GM18909 (cell line): ENCODE data around the gene RNF212.
"Not testable (repeated sequence)": the region's sequence is repeated elsewhere in the genome, so short reads cannot be mapped to it uniquely, and the experiment has no call there.

Source experiments
- ATAC-seq: cut with Tn5 transposase; IDR thresholded peaks from one replicate; pipeline ENCODE4 v1.9.1; 2021; ENCODE audit warnings: mild to moderate bottlenecking; ENCODE audit not compliant: unreplicated experiment, poor library complexity

RNF212 gene, protein sequence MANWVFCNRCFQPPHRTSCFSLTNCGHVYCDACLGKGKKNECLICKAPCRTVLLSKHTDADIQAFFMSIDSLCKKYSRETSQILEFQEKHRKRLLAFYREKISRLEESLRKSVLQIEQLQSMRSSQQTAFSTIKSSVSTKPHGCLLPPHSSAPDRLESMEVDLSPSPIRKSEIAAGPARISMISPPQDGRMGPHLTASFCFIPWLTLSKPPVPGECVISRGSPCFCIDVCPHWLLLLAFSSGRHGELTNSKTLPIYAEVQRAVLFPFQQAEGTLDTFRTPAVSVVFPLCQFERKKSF

DNA sequence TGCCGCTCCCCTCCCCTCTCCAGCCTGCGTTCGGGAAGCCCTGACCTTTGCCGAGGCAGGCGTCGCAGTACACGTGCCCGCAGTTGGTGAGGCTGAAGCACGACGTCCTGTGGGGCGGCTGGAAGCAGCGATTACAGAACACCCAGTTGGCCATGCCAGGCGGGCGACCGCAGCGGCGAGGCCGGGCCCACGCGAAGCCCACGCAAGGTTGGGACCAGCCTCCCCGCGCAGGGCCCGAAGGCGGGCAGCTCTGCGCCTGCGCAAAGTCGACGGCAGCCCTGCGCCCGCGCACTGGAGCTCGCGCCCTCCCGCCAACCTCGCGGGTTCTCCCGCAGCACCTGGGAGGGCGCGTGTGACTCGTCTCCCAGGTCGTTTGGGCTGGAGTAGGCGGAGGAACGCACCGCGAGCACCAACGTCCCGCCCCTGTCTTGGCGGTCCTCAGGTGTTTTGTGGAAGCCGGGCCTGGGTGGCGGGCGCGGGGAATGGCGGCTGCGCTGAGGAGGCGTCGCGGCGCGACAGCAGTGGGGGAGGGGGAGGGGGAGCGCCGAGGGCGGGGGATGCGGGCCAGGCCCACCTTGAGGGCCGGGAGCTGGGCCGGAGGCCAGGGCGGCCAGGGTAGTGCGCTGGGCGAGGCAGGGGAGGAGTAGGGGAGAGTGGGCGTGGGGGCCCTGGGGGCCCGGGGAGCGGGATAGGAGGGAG, at the start of gene RNF212:
Gene RNF212, minus strand, starts transcription at position 254 of the 699 bp plus-strand sequence. Its CDS starts 100 bp downstream, at position 154.
- ATAC-seq: no peak

DNA sequence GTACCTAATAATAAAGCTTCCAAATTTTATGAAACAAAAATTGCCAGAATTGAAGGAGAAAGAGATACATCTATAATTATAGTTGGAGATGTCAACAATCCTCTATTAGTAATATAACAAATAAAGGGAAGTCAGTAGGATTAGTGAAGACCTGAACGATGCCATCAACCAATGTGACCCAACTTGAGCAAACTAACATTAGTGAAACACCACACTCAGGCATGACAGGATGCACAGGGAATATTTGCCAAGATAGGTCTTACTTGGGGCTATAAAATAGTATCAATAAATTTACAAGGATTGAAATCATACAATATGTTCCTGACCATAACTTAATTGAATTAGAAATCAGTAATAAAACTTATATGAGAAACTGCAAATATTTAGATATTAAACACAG, 47.0 kb upstream of the RNF212 start:
- no peak for ATAC-seq

DNA sequence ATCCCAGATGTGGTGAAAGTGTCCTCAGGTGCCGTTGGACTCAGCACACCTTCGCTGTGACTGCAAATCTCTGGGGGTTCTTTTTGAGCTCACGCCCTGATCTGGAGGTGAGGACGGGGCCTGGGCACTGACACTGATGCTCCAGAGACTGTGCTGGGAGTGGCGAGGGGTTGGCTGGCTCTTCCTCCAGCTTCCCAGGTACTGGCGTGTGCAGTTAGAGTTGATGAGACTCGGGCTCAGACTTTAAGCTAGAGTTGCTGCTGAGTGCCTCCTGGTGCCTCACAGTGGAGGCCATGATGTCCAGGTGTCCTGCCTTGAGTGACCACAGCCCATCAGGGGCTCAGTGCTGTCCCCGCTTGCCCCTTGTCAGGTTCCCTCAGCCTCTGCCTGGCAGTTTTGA, 42.7 kb upstream of the RNF212 start:
- ATAC-seq: no peak

DNA sequence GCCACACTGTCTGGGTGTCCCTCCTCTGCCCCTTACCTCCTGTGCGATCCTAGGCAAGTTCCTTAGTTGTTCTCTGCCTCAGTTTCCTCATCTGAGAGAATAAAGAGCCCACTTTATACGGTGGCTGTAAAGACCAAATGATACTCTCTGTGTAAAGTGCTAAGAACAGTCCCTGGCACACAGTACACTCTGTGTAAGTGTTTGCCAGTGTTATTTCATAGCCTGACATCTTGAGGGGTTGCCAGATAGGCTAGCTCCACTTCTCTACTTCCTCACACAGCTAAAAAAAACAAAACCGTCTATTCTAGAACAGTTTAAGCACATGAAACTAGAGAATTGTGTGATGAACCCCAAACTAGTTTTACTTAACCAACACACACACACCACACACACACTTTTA, 42.0 kb upstream of the RNF212 start:
- no peak for ATAC-seq

DNA sequence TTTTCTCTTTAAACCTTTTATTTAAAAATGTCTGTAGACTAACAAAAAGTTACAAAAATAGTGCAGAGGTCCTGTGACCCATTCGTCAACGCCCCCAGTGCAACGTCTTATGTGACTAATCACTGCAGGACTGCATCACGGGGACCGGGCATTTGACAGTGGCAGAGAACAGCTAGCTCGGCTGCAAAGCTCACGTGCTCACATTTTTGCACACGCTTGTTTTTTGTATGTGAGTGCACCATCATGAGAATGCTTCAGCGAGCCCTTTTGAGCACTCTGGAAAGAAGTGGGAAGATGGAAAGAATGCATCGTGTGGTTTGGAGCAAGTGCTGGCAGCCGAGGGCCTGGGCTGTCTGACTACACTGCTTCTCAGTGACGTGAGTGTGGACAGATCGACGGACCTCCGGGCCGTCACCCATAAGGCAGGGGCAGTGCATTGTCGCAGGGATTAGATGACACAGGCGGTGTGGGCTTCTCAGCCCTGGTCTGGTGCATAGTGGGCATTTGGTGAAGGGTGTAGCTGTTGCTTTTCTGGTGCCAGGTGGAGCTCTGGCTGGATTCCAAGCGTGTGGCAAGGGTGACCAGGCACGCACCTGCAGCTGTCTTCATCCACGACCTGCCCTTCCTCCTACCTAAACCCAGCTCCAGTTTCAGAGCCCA, 41.3 kb upstream of the RNF212 start:
- ATAC-seq: no peak

DNA sequence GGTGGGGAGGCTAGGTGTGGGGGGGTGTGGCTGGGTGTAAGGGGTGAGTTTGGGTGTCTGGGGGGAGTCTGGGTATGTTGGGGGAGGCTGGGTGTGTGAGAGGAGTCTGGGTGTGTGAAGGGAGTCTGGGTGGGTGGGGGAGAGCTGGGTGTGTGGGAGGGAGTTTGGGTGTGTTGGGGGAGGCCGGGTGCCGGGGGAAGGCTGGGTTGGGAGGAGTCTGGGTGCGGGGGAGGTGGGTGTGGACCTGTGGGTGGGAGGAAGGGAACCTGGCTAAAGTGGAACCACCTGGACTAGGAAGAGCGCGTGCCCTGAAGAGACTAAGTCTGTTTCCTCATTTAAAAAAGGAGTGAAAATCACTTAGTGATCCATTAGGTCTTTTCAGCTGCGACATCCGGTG, 40.8 kb upstream of the RNF212 start:
- ATAC-seq: no peak

DNA sequence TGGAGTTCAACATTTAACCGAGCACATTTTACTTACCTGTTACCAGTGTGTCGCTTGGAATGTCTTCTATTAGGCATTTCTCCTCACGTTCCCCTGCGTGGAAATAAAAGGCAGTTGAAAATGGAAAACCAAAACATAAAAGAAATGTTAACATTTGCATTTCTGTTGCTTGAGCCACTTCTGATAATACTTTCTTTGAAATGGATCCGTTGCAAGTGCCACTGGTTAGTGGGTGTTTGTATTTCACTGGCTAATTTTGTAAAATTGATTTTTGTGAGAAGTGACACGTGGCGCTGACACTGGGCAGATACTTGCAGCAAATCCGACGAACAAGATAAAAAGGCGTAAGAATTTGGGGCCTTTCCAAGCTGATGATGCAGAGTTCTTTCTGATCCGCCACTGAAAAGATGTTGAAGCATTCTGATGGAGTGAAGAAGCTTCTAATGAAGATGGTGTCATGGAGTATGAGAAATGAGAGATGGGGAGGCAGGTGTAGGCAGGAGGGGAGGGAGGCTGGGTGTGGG, 40.3 kb upstream of the RNF212 start:
- ATAC-seq: no peak

DNA sequence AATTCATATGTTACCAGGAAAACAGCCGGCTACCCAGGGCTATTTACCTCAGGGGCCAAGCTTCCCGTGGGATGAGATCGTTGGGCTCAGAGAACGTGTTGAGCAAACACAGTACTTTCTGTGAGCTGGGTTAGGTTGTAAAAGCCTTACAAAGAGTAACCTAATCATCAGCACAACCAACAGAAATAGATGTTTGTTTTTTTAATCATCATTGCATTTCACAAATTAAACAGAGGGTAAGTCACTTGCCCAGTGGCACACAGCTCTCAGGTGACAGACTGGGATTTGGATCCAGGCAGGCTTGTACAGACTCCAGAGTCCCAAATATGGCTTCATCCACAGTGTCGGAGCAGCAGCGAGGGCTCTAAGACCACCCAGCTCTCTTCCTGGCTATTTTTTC, 38.9 kb upstream of the RNF212 start:
- ATAC-seq: no peak

DNA sequence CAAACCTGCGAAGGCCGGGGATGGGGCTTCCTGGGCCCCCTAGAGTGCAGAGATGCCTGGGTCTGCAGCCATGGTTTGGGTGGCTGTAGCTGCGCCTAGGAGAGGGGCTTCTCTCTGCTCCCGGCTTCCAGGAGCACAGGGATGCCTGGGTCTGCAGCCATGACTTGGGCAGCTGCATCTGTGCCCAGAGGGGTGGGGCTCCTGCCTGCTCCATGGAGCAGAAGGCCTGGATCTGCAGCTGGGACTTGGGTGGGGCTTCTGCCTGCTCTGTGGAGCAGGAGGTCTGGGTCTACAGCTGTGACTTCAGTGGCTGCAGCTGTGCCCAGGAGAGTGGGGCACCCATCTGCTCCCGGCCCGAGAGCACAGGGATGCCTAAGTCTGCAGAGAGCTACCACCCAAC, 38.2 kb upstream of the RNF212 start:
- no peak for ATAC-seq

DNA sequence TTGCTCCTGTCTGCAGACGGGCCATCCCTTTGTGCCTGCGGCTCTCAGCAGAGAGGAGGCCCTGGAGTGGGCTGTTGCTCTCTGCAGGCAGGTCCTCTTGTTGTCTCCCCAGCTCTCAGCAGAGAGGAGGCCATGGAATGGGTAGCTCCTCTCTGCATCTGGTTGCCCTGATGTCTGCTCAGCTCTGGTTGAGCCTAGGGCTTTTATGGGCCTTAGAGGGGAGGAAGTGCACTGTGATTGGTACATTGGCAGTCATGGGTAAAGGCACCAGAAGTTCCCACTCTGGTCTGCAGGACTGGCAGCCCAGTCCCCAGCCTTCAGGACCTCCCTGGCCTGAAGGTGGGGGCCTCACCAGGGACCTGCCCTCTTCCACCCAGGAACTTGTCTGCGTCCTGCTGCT, 37.5 kb upstream of the RNF212 start:
- no peak for ATAC-seq

DNA sequence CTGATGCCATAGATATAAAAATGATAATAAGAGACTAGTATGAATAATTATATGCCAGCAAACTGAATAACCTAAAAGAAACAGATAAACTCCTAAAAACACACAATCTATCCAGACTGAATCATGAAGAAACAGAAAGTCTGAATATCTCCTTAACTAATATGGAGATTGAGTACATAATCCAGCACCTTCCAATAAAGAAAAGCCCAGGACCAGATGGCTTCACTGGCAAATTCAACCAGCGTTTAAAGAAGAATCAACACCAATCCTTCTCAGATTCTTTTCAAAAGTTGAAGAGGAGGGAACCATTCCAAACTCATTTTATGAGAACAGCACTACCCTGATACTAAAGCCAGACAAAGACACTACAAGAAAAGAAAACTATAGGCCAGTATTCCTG, 26.5 kb upstream of the RNF212 start:
- ATAC-seq: no peak

DNA sequence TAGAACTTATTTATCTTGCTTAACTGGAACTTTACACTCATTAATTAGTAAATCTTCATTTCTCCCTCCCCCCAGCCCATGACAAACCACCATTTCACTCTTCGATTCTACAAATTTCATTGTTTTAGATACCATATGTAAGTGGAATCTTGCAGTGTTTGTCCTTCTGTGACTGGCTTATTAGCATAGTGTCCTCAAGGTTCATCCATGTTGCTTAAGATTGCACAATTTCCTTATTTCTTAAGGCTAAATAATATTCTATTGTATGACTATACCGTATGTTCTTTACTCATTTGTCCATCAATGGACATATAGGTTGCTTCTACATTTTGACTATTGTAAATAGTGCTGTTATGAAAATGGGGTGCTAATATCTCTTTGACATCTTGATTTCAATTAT, 24.5 kb upstream of the RNF212 start:
- ATAC-seq: no peak

DNA sequence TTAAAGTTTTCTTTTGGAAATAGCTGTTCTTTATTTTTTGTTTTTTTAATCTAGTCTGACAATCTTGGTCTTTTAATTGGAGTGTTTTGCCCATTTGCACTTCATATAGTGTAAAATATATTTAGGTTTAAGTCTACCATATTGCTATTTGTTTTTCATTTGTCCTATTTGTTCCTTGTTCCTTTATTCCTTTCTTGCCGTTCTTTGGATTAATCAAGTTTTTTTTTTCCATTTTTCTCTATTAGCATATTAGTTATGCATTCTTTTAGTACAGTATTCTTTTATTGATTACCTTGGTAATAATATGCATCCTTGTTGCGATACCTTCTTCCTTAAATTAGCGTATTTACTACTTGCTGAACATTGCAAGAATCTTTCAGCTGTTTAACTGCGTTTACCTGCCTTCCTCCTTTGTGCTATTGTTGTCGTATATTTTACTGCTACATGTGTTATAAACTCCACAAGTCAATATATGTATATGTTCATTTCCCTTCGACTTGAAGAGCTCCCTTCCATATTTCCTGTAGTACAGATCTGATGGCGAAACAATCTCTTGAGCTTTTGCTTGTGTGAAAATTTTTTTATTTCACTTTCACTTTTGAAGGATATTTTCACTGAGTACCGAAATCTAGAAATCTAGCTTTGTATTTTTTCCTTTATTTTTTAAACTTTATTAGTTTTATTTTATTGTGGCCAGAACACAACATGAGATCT, 23.9 kb upstream of the RNF212 start:
- no peak for ATAC-seq

DNA sequence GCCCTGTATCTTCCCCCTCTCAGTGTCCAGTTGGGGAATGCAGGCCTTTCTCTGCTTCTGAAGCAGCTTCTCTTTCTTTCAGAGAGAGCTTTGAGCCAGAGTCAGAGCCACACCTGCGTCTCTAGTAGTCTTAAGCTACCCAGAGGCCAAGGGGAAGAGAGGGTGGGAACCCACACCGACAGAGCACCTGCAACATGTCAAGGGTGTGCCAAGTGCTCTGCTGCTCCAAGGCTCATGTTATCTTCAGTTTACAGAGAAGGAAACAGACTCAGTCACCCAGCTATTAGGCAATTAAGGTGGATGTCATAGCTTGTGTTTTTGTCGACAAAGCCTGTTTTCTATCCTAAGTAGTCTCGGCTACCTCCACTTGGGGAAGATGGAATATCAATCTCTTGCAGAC, 22.7 kb upstream of the RNF212 start:
- ATAC-seq: no peak

DNA sequence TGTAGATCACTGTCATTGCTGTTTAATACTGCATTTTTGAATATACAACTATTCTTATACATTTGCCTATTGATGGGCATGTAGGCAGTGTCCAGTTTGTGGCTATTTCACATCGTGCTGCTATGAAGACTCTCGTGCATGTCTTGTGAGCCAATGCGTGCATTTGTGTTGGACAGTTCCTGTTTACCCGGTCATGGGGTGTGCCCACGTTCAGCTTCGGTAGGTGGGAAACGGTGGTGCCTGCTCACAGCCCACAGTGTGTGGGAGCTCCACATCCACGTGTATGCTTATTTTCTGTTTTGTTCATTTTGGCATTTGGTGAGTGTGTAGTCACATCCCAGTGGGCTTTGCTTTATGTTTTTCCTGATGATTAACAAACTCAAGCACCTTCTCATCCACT, 19.7 kb upstream of the RNF212 start:
- no peak for ATAC-seq

DNA sequence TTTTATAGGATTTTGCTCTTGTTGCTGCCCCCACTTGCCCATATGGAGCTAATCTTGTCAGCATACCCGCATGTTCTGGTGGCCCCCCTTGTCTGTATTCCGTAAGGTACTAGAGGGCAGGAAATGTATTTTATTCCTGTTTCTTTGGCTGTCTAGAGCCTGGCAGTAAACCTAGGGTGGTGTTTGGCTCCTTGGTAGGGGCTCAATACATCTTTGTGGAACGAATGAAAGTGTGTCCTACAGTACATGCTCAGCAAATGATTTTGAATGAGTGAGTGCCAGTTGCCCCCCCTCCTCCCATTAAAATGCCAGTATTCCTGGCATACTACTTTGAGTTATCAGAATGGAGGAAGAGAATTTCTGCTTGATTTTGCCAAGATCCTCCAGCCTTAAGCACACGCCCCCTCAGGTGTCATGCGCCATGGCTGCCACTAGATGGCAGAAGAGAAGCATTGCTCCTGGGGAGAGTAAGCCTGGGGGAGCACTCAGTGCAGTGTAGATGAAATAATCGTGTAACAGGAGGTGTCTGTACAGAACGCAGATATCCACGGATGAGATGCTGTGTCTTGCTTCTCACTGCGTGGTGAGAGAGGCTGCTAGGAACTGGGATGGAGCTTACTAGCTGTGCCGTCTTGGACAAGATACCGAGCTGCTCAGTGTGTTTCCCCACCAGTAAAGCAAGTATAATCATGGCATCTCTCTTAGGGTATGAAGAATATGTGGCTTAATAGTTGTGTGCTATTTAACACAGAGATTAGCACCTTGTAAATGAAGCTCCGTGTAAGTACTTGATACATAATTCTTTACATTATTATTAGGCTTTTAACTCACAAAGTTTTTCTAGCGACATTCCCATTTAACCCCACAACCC, 17.2 kb upstream of the RNF212 start:
- ATAC-seq: peak; percentile 81

DNA sequence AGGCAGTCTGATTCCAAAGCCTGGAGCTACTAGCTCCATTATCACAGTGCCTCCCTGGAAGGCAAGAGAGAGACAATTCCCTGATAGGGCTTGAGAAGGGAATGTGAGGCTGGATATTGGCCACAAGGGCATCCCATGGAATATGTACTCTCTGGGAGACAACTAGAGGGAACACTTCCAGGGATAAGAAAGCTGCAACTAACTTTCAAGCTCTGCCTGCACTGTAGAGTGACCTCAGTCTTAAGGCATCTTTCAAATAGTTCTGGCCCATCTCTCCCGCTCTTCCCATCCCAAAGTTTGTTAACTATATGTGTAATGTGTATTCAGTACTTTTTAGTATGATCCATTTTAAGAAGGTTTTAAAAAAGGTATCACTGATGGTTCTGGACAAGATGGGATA, 13.1 kb upstream of the RNF212 start:
- ATAC-seq: no peak

DNA sequence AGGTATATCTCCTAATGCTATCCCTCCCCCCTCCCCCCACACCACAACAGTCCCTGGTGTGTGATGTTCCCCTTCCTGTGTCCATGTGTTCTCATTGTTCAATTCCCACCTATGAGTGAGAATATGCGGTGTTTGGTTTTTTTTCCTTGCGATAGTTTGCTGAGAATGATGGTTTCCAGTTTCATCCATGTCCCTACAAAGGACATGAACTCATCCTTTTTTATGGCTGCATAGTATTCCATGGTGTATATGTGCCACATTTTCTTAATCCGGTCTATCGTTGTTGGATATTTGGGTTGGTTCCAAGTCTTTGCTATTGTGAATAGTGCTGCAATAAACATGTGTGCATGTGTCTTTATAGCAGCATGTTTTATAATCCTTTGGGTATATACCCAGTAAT, 12.1 kb upstream of the RNF212 start:
- ATAC-seq: not testable (repeated sequence)

DNA sequence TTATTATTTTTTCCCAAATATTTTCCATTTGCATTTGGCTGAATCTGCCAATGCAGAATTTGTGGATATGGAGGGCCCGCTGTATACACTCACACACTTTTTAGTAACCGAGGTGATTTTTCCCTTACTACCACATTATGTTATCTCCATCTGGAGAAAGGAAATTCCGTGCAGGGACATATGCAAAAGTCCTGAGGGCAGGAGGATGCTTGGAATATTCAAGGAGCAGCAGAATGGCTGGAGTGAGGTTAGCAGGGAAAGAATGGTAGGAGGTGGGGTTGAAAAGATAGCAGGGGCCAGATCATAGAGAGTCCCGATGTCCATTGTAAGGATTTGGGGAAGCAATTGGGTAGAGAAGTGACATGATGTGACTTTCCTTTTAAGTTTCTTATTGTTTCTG, 11.5 kb upstream of the RNF212 start:
- ATAC-seq: no peak

DNA sequence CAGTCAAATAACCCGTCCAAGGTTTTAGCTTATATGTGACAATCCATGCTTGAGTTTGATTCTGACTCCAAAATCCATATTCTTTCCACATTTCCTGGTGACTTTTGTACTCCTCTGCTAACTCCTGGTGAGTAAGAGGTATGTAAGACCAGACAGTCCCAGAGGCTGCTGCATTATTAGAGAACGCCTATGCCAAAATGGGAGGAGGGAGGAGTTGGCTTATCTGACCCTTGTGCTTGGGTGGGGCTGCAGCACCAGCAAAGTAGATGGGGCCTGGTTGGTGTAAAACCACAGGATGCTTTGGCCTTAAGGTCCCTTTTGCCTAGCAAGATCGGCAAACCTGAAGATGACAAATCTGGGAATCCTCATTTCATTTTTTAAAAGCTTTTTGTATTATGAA, 9.1 kb upstream of the RNF212 start:
- no peak for ATAC-seq
